RPMI7951 (cell line): ENCODE results near the gene LGR4. TPM values are rescaled to one million over a fixed set of nuclear protein-coding genes. Genes with fewer than 3 reads are reported as not detected.

Source experiments
- DNase-seq: peaks from one replicate; pipeline ENCODE4 v3.0.0-alpha.2; 2012; ENCODE audit warnings: low read depth
- total RNA-seq: library from RNA; depleted of rRNA; stranded (reverse); fragments of >200 nt; shearing (Covaris generic); gene quantifications from 2 replicates; pipeline ENCODE4 v1.2.3, GENCODE V29; 2014

Gene LGR4
- total RNA-seq, 1 experiment from 2014 or later: 9.0 TPM

DNA sequence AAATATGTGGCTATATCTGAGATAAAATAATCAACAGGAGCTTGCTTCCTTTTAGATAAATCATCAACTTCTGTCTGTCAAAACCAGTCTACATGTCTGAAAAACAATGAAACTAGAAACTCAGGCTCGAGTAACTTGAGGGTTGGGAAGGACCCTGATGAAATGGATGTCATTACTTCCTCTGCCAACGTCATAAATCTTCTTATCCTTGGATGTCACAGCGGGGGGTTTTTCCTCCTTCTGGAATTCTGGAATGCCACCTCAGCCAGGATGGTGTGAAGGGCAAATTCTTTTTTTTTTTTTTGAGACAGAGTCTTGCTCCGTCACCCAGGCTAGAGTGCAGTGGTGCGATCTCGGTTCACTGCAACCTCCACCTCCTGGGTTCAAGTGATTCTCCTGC, 13.4 kb downstream of the LGR4 start:
- DNase-seq: no peak

DNA sequence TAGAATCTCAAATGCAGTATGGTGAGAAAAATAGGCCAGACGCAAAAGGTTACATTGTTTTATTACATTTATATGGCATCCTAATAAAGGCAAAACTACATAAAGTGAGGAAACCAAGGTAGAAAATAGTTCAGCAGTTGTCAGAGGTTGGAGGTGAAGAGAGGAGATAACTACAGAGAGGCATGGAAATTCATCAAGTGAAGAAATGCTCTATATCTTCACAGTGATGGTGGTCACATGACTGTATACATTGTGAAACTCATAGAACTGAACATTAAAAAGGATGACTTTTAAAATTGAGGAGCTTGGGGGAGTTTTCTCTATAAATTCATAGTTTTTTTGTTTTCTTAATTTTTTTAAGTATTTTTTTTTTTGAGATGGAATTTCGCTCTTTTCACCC, 14.4 kb downstream of the LGR4 start:
- DNase-seq: no peak

DNA sequence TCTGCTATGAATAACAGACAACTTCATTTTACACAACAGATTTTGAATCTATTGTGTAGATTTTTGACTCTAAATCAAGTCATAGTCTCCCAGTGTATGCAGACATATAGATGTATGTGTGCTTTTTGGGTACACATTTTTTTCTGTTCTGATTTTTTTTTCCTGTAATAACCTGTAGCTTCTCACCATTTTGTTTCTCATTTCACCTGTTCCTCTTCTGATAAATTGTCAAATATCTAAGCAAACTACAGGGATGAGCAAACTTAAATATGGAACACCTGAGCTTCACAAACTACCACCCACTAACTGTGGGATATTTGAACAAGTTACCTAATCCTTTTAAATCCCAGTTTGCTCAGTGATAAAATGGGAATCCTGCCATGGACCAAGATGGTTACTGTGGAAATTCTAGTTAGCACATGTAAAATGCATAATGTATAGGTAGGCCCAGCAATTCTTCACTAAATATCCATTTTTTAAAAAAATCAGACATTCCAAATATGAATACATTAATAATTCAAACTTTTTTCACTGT, 15.7 kb downstream of the LGR4 start:
- DNase-seq: no peak

DNA sequence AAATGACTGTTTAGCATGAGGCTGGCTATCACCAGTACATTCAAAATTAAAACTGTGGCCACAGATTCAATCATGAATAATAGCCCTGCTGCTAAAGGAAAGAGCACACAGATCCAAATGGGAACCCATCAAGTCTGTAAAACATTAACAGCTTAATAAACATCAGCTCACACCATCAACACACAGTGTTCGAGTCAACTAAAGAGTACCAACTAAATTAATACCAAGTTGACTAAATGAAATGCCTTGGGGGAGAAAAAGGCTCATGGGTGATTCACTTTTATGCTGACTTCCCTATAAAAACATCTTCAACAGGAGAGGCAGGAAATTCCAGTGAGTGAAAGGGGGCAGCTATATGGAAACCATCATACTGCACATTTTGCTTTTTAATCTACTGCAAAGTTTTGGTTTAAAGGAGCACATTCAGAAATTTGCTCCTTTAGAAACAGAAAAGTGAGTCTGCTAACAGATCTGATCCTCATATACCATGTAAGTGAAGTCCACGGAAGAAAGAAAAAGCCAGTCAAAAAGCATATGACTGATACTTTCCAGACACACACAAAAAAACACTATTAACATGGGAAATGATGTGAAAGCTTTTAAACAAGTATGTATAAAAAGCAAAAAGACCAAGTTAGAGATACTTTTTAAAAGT, 16.3 kb downstream of the LGR4 start:
- peak; percentile 68 for DNase-seq

DNA sequence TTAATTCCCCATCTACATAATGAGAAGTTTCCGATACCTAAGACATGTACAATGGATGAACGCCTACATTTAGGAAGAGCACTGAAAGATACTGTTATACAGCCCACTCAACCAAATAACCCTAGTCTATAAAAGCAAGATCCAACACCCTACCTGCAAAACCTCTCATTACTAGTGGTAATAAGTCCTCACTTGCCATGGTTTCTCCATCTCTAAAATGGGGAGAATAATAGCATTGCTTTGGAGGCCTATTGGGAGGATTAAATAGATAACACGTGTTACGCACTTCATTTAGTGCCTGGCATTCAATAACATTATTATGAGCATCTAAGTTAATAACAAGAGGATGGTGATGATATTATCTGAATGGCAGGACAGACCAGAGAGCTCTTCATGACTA, 16.9 kb downstream of the LGR4 start:
- no peak for DNase-seq

DNA sequence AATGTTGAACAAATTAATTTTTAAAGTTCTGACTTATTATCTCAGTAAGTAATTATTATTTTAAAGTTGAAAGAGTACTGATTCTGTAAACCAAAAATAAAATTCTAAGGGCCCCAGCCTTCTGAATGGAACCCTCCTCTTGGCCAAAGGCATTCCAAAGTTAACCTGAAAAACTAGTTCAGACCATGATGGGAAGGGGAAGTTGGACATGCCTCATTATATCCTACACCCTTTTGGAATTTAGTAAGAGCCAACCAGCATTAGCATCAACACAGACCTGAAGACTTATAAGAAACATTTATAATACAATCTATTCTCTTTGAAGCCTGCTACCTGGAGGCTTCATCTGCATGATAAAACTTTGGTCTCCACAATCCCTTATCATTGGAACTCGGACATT, 18.9 kb downstream of the LGR4 start:
- no peak for DNase-seq

DNA sequence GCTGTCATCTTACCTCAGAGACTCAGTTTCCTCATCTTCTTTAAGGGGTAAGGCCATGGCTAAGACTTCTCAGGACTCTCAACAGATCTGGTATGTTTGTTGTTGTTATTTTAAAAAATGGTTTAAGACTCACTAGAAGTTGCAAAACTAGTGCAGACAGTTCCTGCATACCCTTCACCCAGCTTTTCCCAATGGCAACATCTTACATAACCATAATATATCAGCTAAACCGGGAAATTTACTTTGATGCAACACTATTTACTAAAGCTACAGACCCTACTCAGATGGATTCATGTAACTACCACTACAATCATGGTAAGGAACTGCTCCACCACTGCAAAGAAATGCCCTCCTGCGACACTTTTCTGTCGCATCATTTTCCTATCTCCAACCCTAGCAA, 20.4 kb downstream of the LGR4 start:
- DNase-seq: no peak

DNA sequence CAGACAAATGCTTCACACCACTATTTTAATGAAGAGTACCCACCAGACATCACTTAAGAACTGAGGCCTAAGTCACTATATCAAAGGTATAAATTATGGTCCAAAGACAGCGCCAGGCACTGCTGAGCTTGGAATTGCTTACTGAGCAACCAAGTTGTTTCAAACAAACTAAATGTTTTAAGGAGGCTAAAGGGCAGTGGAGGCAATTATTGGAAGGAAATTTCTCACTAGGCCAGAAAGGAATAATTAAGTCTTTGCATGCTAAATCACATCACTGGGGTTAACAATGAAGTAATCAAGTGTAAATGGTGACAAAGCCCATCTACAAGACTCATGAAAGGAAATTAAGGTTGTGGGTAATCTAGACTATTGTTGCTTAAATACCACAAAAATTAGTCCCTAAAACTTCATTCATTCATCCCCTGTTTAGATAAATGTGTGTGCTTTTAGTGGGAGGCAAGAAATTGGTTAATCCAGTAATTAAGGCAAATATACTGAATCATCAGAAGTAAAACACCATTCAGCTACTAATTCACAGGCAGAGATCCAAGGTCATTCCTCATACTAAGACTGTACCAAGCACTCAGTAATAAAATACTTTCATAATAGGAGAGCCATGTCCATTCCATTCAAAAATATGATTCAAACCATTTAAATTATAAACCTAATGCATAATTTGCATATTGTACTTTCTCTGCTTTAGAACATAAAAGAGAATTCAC, 21.2 kb downstream of the LGR4 start:
- no peak for DNase-seq

DNA sequence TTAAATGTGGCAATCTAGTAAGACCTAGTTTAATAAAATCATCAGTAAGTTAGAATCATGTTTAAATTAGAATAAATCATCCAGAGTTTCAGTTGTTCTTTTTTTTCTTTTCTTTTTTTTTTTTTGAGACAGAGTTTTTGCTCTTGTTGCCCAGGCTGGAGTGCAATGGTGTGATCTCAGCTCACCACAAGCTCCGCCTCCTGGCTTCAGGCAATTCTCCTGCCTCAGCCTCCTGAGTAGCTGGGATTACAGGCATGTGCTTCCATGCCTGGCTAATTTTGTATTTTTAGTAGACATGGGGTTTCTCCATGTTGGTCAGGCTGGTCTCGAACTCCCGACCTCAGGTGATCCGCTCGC, 24.4 kb downstream of the LGR4 start:
- DNase-seq: peak; percentile 58

DNA sequence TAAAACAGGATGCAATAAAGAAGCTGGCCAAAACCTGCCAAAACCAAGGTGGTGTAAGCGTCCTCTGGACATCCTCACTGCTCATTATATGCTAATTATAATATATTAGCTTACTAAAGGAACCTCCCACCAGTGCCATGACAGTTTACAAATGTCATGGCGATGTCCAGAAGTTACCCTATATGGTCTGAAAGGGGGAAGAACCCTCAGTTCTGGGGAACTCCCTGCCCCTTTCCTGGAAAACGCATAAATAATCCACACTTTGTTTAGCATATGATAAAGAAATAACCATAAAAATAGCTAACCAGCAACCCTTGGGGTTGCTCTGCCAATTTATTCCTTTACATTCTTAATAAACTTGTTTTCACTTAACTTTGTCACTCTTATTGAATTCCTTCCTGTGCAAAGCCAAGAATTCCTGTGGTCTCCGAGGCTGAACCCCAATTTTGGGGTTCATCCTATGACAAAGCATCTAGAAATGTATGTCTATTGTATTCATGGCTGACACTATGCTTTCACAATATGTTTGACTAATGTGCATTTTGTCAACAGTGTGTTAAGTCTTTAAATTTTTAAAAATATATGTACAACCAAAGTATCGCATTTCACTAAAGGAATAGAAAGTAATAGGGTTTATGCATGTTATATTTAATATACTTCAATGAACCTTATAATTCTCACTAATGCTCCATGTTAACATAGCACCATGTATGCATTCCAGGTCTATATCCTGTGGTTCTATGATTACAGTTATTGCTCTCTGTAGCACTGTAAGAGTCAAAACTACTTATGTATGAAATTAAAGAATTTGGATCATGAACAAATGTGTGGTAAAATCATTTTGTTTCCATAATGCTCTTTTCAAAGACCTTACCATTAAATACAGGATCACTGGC, 25.1 kb downstream of the LGR4 start:
- no peak for DNase-seq

DNA sequence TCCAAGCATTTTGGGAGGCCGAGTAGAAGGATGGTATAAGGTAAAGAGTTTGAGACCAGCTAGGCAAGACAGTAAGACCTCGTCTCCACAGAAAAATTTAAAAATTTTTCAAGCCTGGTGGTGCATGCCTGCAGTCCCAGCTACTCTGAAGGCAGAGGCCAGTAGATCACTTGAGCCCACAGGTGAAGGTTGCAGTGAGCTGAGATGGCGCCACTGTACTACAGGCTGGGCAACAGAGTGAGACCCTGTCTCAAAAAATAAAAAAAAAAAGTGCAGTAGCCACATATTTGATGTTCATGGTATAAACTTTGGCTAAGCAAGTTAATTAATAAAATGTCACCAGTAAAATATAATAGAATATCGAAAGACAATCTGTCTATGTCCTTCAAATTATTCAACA, 27.0 kb downstream of the LGR4 start:
- DNase-seq: no peak

DNA sequence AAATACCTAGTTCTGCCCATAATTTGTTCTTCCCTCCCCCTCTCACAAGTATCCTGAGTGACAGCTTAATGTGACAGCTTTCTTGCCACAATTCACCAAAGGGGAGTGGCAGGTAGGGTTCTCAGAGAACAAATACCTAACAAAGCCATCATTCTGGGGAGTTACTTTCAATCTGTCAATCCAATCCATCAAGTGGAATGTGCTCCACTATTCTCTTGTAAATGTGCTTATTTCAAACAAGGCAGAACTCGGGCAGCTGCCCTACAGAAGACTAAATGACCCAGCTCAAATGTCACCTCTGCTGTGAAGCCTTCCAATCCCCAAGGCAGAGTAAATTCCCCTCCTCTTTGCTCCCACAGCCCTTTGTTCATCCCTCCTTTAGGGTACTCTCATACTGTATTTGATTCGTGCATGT, 27.8 kb downstream of the LGR4 start:
- no peak for DNase-seq

DNA sequence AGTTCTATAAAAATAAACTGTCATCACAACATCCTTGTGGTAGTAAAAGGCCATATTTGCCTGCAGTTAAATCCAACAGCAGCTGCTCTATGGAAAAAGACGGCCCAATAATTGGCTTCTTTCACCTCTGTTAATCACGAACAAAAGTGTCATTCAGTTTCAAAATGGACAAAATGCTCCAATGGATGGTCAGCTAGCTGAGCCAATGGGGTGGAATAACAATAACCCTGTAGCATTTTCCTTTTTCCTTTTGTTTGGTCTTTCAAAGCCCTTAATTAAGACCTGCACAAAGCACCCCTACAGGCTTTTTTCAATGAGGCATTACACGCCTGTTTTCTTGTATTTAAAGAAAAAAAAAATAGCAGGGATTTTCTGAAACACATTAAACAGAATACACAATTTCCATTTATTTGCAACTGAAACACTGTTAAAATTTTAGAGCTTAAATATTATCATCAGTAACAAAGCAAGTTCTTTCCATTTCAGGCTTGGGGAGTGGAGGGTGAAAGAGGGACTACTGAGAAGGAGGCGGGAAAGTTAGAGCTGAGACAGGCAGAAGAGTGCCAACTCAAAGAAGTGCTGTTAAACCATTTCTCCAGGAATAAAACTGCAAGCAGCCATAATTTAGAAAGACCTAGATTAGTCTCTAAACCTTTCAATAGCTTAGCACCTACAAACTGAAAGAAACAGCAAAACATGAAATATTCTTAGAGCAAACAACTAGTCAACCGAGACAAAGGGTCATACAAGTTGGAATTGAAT, 28.7 kb downstream of the LGR4 start:
- DNase-seq: peak; percentile 24

DNA sequence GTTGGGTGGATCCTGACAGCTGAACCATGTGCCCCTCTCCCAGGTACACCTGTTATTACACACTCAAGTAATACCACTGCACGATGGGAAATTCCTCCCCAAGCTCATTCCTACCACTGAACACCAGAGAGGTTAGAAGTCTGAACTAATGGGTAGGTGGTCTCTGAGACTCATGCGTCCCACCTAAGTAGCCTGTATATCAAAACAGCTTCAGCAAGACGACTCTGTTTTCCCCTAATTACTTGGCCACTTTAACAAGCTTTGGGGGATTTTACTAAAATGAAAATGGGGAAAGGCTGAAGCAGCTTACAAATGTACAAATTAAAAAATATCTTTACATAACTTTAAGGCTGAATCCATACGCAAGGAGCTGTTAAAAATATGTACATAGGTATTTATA, 29.4 kb downstream of the LGR4 start:
- no peak for DNase-seq

DNA sequence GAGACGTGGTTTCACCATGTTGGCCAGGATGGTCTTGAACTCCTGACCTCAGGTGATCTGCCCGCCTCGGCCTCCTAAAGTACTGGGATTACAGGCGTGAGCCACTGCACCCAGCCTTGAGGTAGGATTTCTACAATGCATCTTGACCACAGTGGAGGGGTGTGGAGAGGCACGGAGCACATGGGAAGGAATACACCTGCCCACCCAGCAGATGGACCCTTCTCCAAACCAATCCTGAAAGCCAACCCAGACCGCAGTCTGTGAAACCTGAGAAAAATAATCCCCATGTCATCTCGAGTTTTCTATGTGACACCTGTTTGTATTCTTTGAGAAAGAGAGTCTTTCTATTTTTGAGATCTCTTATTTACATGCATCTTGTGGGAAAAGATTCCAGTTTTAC, 32.5 kb downstream of the LGR4 start:
- no peak for DNase-seq

DNA sequence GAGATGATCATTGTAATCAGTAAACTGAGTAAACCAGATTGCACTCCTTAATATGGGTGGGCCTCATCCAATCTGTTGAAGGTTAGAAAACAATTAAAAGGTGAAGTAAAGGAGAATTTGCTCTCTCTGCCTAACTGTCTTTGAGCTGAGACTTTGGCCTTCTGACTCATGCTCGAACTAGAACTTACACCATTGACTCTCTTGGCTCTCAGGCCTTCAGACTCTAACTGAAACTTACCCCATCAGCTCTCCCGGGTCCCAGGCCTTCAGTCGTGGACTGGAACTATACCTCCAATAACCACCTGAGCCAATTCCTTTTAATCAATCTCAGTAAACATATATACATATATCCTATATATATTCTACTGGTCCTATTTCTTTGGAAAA, 34.0 kb downstream of the LGR4 start:
- no peak for DNase-seq

DNA sequence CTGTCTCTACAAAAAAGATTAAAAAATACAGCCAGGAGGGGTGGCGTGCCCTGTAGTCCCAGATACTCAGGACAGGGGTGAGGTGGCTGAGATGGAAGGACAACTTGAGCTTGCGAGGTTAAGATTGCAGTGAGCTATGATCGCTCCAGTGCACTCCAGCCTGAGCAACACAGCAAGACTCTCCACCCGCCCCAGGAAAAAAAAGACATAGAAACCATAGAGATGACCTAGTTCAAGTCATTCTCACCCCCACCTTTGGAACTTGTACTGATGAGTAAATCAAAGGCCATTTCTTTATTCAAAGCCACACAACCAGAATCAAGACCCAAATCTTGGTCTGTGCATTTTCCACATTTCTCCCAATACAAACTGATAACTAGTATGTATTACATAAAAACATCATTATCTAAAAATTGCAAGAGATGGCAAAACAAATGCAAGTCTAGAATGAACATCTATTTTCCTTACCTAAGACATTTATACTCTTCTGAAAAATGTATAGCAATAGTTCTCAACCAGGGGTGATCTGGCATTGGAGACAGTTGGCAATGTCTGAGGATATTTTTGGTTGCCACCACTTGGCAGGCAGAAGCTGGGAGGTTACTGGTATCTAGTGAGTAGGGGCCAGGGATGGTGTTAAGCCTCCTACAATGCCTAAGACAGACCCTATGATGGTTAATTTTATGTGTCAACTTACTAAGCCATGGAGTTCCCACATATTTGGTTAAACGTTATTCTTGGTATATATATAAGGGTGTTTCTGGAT, 34.6 kb downstream of the LGR4 start:
- no peak for DNase-seq

DNA sequence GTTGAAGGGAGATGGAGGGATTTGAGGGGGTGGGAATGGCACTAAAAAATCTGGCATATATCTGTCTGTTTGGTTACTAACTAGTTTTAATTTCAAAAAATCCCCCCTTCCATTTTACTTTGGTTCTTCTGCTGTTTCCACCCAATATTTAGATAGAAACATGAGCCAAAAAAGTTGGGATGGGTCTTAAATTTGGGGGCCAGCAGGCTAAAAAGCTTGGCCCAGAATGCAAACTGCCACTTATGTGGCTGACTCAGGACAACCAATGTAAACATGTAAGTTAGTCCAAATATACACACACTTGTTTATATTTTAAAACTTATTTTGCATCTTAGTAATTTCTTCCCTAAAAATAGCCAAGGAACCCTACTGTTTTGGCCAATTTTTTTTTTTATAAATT, 35.7 kb downstream of the LGR4 start:
- no peak for DNase-seq

DNA sequence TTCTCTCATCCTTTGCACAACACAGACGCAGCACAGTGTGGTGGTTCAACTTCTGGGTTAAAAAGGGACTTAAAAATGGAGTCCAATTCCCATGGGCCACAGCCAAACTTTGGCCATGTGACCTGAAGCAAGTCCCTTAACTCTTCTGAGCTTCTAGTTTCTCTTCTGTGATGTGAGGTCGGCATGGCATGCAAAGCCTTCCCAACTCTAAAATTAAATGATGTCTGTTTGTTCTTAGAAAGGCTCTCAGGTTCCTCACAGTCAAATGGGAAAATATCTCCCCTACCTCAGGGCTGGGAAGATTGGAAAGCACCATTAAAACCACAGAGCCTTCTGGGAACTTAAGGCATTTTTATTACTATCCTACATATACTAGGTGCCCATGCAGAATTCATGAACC, 38.8 kb downstream of the LGR4 start:
- DNase-seq: no peak

DNA sequence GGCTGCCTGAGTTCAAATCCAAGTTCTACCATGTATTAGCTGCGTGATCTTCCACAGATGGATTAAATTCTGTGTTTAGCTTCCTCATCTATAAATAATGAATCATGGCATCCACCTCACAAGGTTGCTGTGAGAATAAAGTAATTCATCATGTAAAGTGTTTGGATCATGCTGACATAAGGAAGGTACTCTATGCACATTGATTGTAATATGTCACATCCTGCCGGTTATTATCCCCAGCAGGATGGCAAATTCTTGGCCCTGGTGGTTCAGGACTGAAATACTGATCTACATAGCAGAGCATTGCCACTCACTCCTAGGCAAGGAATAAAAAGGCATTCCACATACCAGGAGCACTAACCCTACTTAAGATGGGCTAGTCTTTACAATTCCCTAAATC, 40.8 kb downstream of the LGR4 start:
- DNase-seq: no peak

DNA sequence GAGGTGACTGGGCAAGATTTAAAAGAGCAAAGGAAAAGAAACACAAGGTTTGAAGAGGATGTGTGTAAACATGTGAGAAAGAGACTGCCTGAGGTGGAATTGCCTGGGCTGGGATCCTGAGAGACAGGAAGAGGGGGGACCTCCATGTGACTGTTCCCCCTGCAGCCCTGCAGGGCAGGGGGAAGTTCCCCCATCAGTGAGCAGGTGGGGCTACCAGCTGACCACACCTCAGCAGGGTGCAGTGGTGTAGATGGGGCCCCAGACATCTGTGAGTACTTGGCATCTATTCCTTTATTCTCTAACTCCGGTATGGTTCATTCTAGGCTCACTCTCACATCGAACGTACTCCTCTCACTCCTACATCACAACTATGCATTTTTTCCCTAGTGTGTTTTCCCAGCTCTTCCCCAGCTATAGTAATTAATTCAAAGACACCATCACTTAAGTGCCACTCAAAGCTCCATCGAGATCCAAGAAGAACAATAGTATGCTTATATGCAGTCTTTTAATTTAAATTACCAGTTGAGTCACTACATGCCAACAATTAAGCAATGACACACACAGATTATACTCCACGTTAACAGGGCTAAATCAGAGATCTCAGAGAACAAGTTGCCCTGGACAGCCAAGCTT, 42.7 kb downstream of the LGR4 start:
- peak; percentile 46 for DNase-seq
